ENCODE data around the gene BTN3A1. TPM values are rescaled to one million over a fixed set of nuclear protein-coding genes. Genes with fewer than 3 reads are reported as not detected.

BTN3A1 gene
- total and polyA plus RNA-seq, 12 donors: 3.9 to 44.3 (median 8.6) TPM

- Histone ChIP-seq H3K9me3 (no peaks in the 10 kb centered on the region), H3K27ac (no peak overlapping the region), H3K27me3 (no peaks in the 10 kb centered on the region), H3K4me3 (no peak overlapping the region), H3K4me1 (peaks cover 0 to 27% (median 6%) of the 10 kb centered on the region in 9 donors), H3K36me3 (peaks cover 0 to 80% (median 4%) of the 10 kb centered on the region in 9 donors)
- 93 to 94% methylated on average over 5 of the region's 5 CpGs for WGBS, 2 donors
- intact Hi-C loops (cut with DNase I): no loop called here
- ATAC-seq (no peak), DNase-seq (no peak)
- no peak for TF ChIP-seq CTCF (IDR thresholded peaks at IDR 0.05)
Measured at GRCh38 chr6:26447257-26447656, 45.2 kb downstream of the BTN3A1 start.

GRCh38 chr6:26450240-26450639, 48.2 kb downstream of the BTN3A1 start:
- intact Hi-C loops (cut with DNase I): no loop called here
- Histone ChIP-seq H3K27ac (no peak overlapping the region), H3K9me3 (no peaks in the 10 kb centered on the region), H3K4me1 (peaks cover 0 to 23% (median 12%) of the 10 kb centered on the region in 9 donors), H3K27me3 (no peaks in the 10 kb centered on the region), H3K4me3 (no peak overlapping the region), H3K36me3 (peaks cover 0 to 69% (median 4%) of the 10 kb centered on the region in 9 donors)
- ATAC-seq (no peak), DNase-seq (no peak)
- TF ChIP-seq CTCF (IDR thresholded peaks at IDR 0.05): no peak
- WGBS, 2 donors: 86 to 91% methylated on average over 3 of the region's 3 CpGs

- no peak for TF ChIP-seq CTCF (IDR thresholded peaks at IDR 0.05)
- H3K4me1 ChIP-seq: peaks cover 0 to 24% (median 15%) of the 10 kb centered on the region in 9 donors
- no peak overlapping the region for H3K27ac ChIP-seq
- no peak overlapping the region for H3K4me3 ChIP-seq
- peaks cover 0 to 44% (median 4%) of the 10 kb centered on the region in 9 donors for H3K36me3 ChIP-seq
- 77% methylated on average over 1 of the region's 1 CpG for WGBS, 2 donors
- no peak for ATAC-seq
- no peaks in the 10 kb centered on the region for H3K9me3 ChIP-seq
- intact Hi-C loops (cut with DNase I): no loop called here
- no peak for DNase-seq
- H3K27me3 ChIP-seq: no peaks in the 10 kb centered on the region
Measured at GRCh38 chr6:26452631-26453235, 50.7 kb downstream of the BTN3A1 start.

GRCh38 chr6:26454631-26455030, 52.6 kb downstream of the BTN3A1 start:
- intact Hi-C loops (cut with DNase I): no loop called here
- H3K36me3 ChIP-seq: peaks cover 0 to 32% (median 10%) of the 10 kb centered on the region in 9 donors
- 94 to 98% methylated on average over 1 of the region's 1 CpG for WGBS, 2 donors

More at GRCh38 chr6:26454631-26455030, 52.6 kb downstream of the BTN3A1 start:
- TF ChIP-seq CTCF (IDR thresholded peaks at IDR 0.05): no peak
- Histone ChIP-seq H3K27me3 (no peaks in the 10 kb centered on the region), H3K9me3 (no peaks in the 10 kb centered on the region), H3K27ac (no peak overlapping the region), H3K4me1 (peaks cover 0 to 37% (median 26%) of the 10 kb centered on the region in 9 donors), H3K4me3 (no peak overlapping the region)
- DNase-seq: no peak
- ATAC-seq: no peak

Data from heart right ventricle (tissue), 16 donors.